Measurements from ENCODE around the gene ARHGAP24. TPM values are rescaled to one million over a fixed set of nuclear protein-coding genes. Genes with fewer than 3 reads are reported as not detected.

The ARHGAP24 gene
- total RNA-seq (2014; rRNA removed; shearing (Covaris generic)): 7.2 and 13.0 TPM in 2 replicates

GRCh38 chr4:85474818-85475630 is at the start of gene ARHGAP24:
TSS of gene ARHGAP24 (plus strand) at chr4:85475150.

Small RNA genes within 50 kb of the gene (small RNA-seq; reads per million reads assigned to genes)
- gene MIR4451: not detected
